ENCODE measurements around the gene IFNA7.
"Not testable (repeated sequence)": the region's sequence is repeated elsewhere in the genome, so short reads cannot be mapped to it uniquely, and the experiment has no call there.

The IFNA7 gene

DNA sequence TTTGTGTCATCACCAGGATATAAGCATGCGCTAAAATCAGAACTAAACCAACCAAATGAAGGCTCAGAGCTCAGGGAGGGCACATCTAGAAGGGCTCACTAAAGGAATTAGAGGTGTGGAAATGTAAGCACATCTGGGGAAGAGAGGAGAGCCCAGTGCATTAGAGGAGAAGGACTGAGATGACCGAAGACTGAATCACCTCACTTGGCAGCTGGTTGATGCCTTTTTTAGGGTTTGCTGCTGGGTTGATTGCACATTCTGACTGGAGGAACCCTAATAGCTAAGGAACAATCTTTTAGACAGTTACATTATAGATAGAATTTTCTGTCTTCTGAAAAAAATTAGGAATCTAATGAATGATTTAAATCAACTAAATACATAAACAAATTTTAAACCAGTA, 27.3 kb downstream of the IFNA7 start:
- DNase-seq, result no peak

DNA sequence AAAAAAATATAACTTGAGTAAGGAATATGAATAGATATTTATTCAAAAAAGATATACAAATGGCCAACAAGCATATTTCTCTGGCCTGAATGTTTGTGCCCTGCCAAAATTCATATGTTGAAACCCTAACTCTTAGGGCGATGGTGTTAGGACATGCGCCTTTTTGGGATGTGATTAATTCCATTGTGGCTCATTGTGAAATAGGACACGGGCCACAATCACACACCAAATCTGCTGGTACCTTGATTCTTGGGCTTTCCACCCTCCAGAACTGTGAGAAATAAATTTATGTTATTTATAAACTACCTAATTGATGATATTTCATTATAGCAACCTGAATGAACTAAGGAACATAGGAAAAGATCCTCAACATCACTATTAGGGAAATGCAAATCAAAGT, 29.8 kb downstream of the IFNA7 start:
- DNase-seq, result no peak

DNA sequence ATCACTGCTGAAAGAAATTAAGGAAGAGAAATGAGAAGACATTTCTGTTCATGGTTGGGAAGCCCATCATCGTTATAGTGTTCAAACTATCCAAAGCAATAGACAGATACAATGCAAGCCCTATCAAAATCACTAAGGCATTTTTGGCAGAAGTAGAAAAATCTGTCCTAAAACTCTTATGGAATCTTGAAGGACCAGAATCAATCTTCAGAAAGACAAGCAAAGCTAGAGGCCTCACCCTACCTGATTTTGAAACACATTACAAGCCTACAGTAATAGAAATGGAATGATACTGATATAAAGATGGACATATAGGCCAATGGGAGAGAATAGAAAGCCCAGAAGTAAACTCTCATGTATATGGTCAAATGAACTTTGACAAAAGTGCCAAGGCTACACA, 30.7 kb downstream of the IFNA7 start:
- no peak for DNase-seq

DNA sequence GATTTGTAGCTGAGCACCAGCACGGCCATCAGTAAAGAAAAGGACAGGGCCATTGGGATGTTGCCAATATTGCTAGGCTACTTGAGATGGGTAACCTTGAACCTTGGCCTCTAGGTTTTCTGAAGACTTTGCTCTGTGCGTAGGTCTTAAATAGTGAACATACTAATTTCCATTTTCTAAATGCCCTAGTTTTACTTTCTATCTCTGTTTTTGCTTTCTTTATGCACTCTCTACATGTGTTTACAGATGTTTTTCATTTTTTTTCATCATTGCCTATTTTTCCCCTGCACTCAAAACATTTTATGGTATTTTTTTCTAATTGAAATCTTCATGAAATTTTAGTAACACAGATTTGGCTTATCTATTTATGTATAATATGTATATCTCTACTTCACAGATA, 35.4 kb downstream of the IFNA7 start, which contains the start of gene IFNA21:
TSS of gene IFNA21 (minus strand) at position 101 of the 400 bp plus-strand sequence. CDS start at position 53, 48 bp downstream.
- DNase-seq, result not testable (repeated sequence)

DNA sequence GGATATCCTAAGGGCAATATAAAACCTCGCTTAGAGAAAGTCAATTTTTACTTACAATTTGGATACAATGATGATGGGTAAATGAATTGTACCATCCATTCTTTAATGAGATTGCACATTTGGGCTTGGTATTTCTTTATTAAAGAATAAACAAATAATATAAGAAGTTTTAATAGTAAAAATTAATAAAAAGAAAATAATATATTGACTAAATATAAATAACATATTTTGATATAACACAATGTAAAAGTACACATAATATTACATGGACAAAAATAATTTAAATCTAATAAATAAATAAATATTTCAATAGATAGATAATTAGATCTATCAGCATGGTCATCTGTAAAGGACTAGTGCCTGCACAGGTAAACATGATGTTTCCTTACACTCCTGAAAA, 36.5 kb downstream of the IFNA7 start:
- DNase-seq, result no peak

DNA sequence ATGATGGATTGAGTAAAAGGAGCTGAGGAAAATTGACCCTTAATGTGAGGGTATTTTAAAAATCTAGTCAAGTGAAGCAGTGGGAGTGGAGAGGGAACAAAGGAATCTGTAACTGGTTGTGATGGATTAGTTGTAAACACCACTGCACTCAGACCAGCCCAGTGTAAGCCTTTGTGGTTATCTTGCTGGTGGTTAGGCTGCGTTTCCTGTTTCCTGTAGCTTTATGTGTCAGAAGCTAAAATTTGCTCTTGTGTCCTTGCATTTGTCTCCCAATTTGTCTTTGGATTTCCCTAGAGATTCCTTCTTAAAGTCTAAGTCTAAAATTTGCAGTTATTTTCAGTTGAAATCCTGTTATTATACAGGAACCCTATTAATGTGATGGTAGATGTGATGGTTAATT, 41.8 kb downstream of the IFNA7 start:
- no peak for DNase-seq

DNA sequence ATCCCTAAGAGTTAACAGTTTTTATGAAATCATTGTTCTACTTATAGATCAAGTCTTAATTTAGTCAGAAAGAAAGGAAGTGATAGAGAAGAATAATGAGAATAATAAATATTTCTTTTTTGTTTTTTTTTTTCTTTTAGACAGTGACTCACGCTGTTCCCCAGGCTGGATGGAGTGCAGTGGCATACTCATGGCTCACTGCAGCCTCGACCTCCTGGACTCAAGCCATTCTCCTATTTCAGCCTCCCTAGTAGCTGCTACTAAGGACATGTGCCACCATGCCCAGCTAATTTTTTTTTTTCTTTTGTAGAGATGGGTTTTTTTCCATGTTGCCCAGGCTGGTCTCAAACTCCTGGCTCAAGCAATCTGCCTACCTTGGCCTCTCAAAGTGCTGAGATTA, 46.5 kb downstream of the IFNA7 start:
- DNase-seq, result no peak

DNA sequence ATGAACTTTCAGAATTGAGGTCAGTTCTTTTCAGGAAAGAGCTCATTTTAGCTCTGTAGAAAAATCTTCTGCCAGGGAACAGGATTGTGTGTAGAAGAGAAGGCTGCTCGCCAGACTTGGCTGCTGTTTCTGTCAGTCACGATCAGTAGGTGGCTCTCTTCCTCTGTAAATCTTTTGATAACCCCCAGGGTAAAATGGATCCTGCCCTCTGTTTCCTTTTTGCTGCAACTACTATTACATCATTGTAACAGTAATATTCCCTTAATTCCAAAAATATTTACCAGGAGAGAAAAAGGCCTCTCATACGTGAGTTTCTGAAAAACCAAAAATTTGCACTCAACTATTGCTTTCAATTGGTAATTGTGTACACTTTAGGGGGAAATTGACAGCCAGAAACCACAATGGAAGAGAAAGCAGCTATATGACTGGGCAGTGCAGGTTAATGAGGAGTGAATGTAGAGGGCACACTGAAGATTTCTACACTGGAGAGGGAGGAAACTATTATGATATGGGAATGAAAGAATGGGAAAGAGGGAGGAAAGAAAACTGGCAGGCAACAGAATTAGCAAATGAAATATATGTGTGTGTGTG, 47.9 kb downstream of the IFNA7 start:
- peak; percentile 20 for DNase-seq

DNA sequence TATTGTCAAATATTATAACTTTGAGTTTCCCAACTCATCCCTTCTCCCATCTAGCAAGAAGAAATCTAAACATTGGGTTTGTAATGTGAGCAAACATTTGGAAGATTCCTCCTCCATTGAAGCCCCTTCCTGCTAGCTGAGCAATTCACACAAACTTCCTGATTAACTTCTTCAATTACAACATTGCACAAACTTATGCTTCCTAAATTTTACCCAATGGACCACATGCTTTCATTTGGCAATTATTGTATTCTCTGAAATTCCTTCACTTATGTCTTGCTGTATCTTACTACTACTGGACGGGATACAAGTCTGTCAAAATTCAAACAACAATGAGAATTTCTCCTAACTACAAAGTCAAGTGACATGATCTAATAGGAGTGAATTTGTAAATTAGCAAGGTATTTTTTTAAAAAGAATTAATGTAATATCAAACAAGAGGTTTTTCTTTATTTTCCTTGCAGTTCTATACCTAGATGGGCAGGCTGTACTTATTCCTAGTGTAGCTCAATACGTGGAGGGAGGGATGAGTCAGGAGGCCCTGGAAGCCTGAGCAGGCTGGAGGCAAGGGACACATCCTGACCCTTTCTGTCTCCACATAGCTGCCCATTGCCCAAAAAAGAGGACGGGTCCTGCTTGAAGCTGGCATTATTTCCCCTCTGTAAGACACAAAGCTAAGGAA, 48.5 kb downstream of the IFNA7 start:
- peak; percentile 7 for DNase-seq

Measured in fibroblast of skin of scalp (primary cell).